ENCODE measurements around the gene CEMIP2. TPM values are rescaled to one million over a fixed set of nuclear protein-coding genes. Genes with fewer than 3 reads are reported as not detected.

The CEMIP2 gene
- total RNA-seq, 1 experiment from 2014 or later = 0.07 TPM

- H3K27ac ChIP-seq (ENCODE audit: low read length) = no peak overlapping the region
- H3K4me3 ChIP-seq (ENCODE audit: low read length) = no peak overlapping the region
- H3K4me2 ChIP-seq (ENCODE audit: low read depth, low read length, poor library complexity, severe bottlenecking) = no peak overlapping the region
- no peaks in the 10 kb centered on the region for H3K79me2 ChIP-seq (ENCODE audit: low read length)
- no peak overlapping the region for H2AFZ ChIP-seq (ENCODE audit: low read length)
- no peaks in the 10 kb centered on the region for H3K4me1 ChIP-seq (ENCODE audit: low read length)
- no peaks in the 10 kb centered on the region for H3K9me3 ChIP-seq (ENCODE audit: low read length)
- H3K9ac ChIP-seq (ENCODE audit: low read length) = no peak overlapping the region
- no peak for DNase-seq
- H3K27me3 ChIP-seq (ENCODE audit: low read length) = no peaks in the 10 kb centered on the region
- H4K20me1 ChIP-seq (ENCODE audit: insufficient read depth, low read depth, low read length) = no peaks in the 10 kb centered on the region
- H3K36me3 ChIP-seq (ENCODE audit: insufficient read depth, low read length) = no peaks in the 10 kb centered on the region
- H3K9me2 ChIP-seq (replicated peaks; ENCODE audit: insufficient read depth, low read length) = no peaks in the 10 kb centered on the region
Measured at GRCh38 chr9:71742703-71743102, 25.6 kb downstream of the CEMIP2 start.

- H3K27ac ChIP-seq (ENCODE audit: low read length) = no peak overlapping the region
- no peak overlapping the region for H3K4me3 ChIP-seq (ENCODE audit: low read length)
- H3K4me1 ChIP-seq (ENCODE audit: low read length) = no peaks in the 10 kb centered on the region
- no peak for DNase-seq
- H3K9me2 ChIP-seq (replicated peaks; ENCODE audit: insufficient read depth, low read length) = no peaks in the 10 kb centered on the region
- no peaks in the 10 kb centered on the region for H3K79me2 ChIP-seq (ENCODE audit: low read length)
- no peak overlapping the region for H3K9ac ChIP-seq (ENCODE audit: low read length)
- no peaks in the 10 kb centered on the region for H3K27me3 ChIP-seq (ENCODE audit: low read length)
- no peaks in the 10 kb centered on the region for H4K20me1 ChIP-seq (ENCODE audit: insufficient read depth, low read depth, low read length)
- no peak overlapping the region for H2AFZ ChIP-seq (ENCODE audit: low read length)
- H3K4me2 ChIP-seq (ENCODE audit: low read depth, low read length, poor library complexity, severe bottlenecking) = no peak overlapping the region
- no peaks in the 10 kb centered on the region for H3K9me3 ChIP-seq (ENCODE audit: low read length)
- H3K36me3 ChIP-seq (ENCODE audit: insufficient read depth, low read length) = no peaks in the 10 kb centered on the region
Measured at GRCh38 chr9:71741926-71742648, 26.2 kb downstream of the CEMIP2 start.

GRCh38 chr9:71740199-71740598 lies 28.1 kb downstream of the CEMIP2 start:
- no peak for DNase-seq

GRCh38 chr9:71737455-71737854 lies 30.9 kb downstream of the CEMIP2 start:
- no peak overlapping the region for H3K9ac ChIP-seq (ENCODE audit: low read length)
- no peaks in the 10 kb centered on the region for H3K4me1 ChIP-seq (ENCODE audit: low read length)
- no peaks in the 10 kb centered on the region for H3K36me3 ChIP-seq (ENCODE audit: insufficient read depth, low read length)
- no peak for DNase-seq
- no peaks in the 10 kb centered on the region for H3K79me2 ChIP-seq (ENCODE audit: low read length)
- H3K27me3 ChIP-seq (ENCODE audit: low read length) = no peaks in the 10 kb centered on the region
- H3K4me3 ChIP-seq (ENCODE audit: low read length) = no peak overlapping the region
- no peaks in the 10 kb centered on the region for H3K9me3 ChIP-seq (ENCODE audit: low read length)
- H4K20me1 ChIP-seq (ENCODE audit: insufficient read depth, low read depth, low read length) = no peaks in the 10 kb centered on the region
- H2AFZ ChIP-seq (ENCODE audit: low read length) = no peak overlapping the region
- H3K27ac ChIP-seq (ENCODE audit: low read length) = no peak overlapping the region
- no peak overlapping the region for H3K4me2 ChIP-seq (ENCODE audit: low read depth, low read length, poor library complexity, severe bottlenecking)
- H3K9me2 ChIP-seq (replicated peaks; ENCODE audit: insufficient read depth, low read length) = no peaks in the 10 kb centered on the region

More at GRCh38 chr9:71740199-71740598, 28.1 kb downstream of the CEMIP2 start:
- no peaks in the 10 kb centered on the region for H3K27me3 ChIP-seq (ENCODE audit: low read length)
- H3K36me3 ChIP-seq (ENCODE audit: insufficient read depth, low read length) = no peaks in the 10 kb centered on the region
- H3K27ac ChIP-seq (ENCODE audit: low read length) = no peak overlapping the region
- H2AFZ ChIP-seq (ENCODE audit: low read length) = no peak overlapping the region
- H3K4me3 ChIP-seq (ENCODE audit: low read length) = no peak overlapping the region
- no peak overlapping the region for H3K4me2 ChIP-seq (ENCODE audit: low read depth, low read length, poor library complexity, severe bottlenecking)
- no peaks in the 10 kb centered on the region for H3K9me2 ChIP-seq (replicated peaks; ENCODE audit: insufficient read depth, low read length)
- no peaks in the 10 kb centered on the region for H3K79me2 ChIP-seq (ENCODE audit: low read length)
- no peaks in the 10 kb centered on the region for H3K9me3 ChIP-seq (ENCODE audit: low read length)
- H3K4me1 ChIP-seq (ENCODE audit: low read length) = no peaks in the 10 kb centered on the region
- no peak overlapping the region for H3K9ac ChIP-seq (ENCODE audit: low read length)
- H4K20me1 ChIP-seq (ENCODE audit: insufficient read depth, low read depth, low read length) = no peaks in the 10 kb centered on the region

- Histone ChIP-seq H3K79me2 (ENCODE audit: low read length) (no peaks in the 10 kb centered on the region), H3K27ac (ENCODE audit: low read length) (no peak overlapping the region), H3K9me2 (replicated peaks; ENCODE audit: insufficient read depth, low read length) (no peaks in the 10 kb centered on the region), H3K4me1 (ENCODE audit: low read length) (no peaks in the 10 kb centered on the region), H3K9me3 (ENCODE audit: low read length) (no peaks in the 10 kb centered on the region), H3K4me3 (ENCODE audit: low read length) (no peak overlapping the region), H3K36me3 (ENCODE audit: insufficient read depth, low read length) (no peaks in the 10 kb centered on the region), H3K4me2 (ENCODE audit: low read depth, low read length, poor library complexity, severe bottlenecking) (no peak overlapping the region), H3K27me3 (ENCODE audit: low read length) (no peaks in the 10 kb centered on the region), H2AFZ (ENCODE audit: low read length) (no peak overlapping the region), H4K20me1 (ENCODE audit: insufficient read depth, low read depth, low read length) (no peaks in the 10 kb centered on the region), H3K9ac (ENCODE audit: low read length) (no peak overlapping the region)
- no peak for DNase-seq
Measured at GRCh38 chr9:71736236-71736635, 32.1 kb downstream of the CEMIP2 start.

GRCh38 chr9:71734950-71735349 lies 33.4 kb downstream of the CEMIP2 start:
- Histone ChIP-seq H3K9ac (ENCODE audit: low read length) (no peak overlapping the region), H3K4me1 (ENCODE audit: low read length) (no peaks in the 10 kb centered on the region), H2AFZ (ENCODE audit: low read length) (no peak overlapping the region), H3K79me2 (ENCODE audit: low read length) (no peaks in the 10 kb centered on the region), H3K27ac (ENCODE audit: low read length) (no peak overlapping the region), H3K36me3 (ENCODE audit: insufficient read depth, low read length) (no peaks in the 10 kb centered on the region), H4K20me1 (ENCODE audit: insufficient read depth, low read depth, low read length) (no peaks in the 10 kb centered on the region), H3K4me3 (ENCODE audit: low read length) (no peak overlapping the region), H3K27me3 (ENCODE audit: low read length) (no peaks in the 10 kb centered on the region), H3K4me2 (ENCODE audit: low read depth, low read length, poor library complexity, severe bottlenecking) (no peak overlapping the region), H3K9me2 (replicated peaks; ENCODE audit: insufficient read depth, low read length) (no peaks in the 10 kb centered on the region), H3K9me3 (ENCODE audit: low read length) (no peaks in the 10 kb centered on the region)
- no peak for DNase-seq

- Histone ChIP-seq H3K4me3 (ENCODE audit: low read length) (no peak overlapping the region), H3K9me3 (ENCODE audit: low read length) (no peaks in the 10 kb centered on the region), H3K4me1 (ENCODE audit: low read length) (no peaks in the 10 kb centered on the region), H3K79me2 (ENCODE audit: low read length) (no peaks in the 10 kb centered on the region), H3K9ac (ENCODE audit: low read length) (no peak overlapping the region), H4K20me1 (ENCODE audit: insufficient read depth, low read depth, low read length) (no peaks in the 10 kb centered on the region), H3K4me2 (ENCODE audit: low read depth, low read length, poor library complexity, severe bottlenecking) (no peak overlapping the region), H3K9me2 (replicated peaks; ENCODE audit: insufficient read depth, low read length) (no peaks in the 10 kb centered on the region), H3K27me3 (ENCODE audit: low read length) (no peaks in the 10 kb centered on the region), H3K36me3 (ENCODE audit: insufficient read depth, low read length) (no peaks in the 10 kb centered on the region), H2AFZ (ENCODE audit: low read length) (no peak overlapping the region), H3K27ac (ENCODE audit: low read length) (no peak overlapping the region)
- no peak for DNase-seq
Measured at GRCh38 chr9:71733176-71733575, 35.1 kb downstream of the CEMIP2 start.

- Histone ChIP-seq H3K27ac (ENCODE audit: low read length) (no peak overlapping the region), H2AFZ (ENCODE audit: low read length) (no peak overlapping the region), H3K79me2 (ENCODE audit: low read length) (no peaks in the 10 kb centered on the region), H3K36me3 (ENCODE audit: insufficient read depth, low read length) (no peaks in the 10 kb centered on the region), H3K9ac (ENCODE audit: low read length) (no peak overlapping the region), H4K20me1 (ENCODE audit: insufficient read depth, low read depth, low read length) (no peaks in the 10 kb centered on the region), H3K9me3 (ENCODE audit: low read length) (no peaks in the 10 kb centered on the region), H3K9me2 (replicated peaks; ENCODE audit: insufficient read depth, low read length) (no peaks in the 10 kb centered on the region), H3K4me3 (ENCODE audit: low read length) (no peak overlapping the region), H3K4me1 (ENCODE audit: low read length) (no peaks in the 10 kb centered on the region), H3K4me2 (ENCODE audit: low read depth, low read length, poor library complexity, severe bottlenecking) (no peak overlapping the region), H3K27me3 (ENCODE audit: low read length) (no peaks in the 10 kb centered on the region)
- no peak for DNase-seq
Measured at GRCh38 chr9:71729816-71730526, 38.3 kb downstream of the CEMIP2 start.

Measured in Karpas-422 (cell line).